ENCODE data around the gene IWS1.

DNA sequence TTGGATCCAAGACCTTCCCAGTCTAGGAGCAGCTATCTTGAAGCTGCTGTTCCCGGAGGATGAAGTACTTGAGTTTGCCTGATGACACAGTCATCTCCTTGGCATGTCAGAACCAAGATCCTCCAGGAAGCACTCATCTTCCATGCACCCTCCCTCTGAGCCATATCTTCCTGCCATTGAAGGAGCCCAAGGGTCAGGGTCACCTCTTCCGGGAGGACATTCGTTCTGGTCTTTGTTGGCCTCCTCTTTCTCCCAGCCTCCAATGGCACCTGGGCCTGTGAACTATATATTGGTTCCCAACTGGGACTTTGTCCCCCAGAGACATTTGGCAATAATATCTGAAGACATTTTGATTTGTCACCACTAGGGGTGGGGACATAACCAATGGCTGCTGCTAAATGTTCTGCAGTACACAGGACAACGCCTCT, 4.9 kb upstream of the IWS1 start:
- TF ChIP-seq GATA3 (IDR thresholded peaks at IDR 0.05; ENCODE audit: low read depth, low read length) (no peak), GATA2 (IDR thresholded peaks at IDR 0.05; ENCODE audit: low read depth, low read length) (no peak)
